Measurements from ENCODE around the gene SEC14L5. TPM values are rescaled to one million over a fixed set of nuclear protein-coding genes. Genes with fewer than 3 reads are reported as not detected.

The SEC14L5 gene
- polyA plus RNA-seq, 1 donor from 2014 or later: 0.43 TPM

GRCh38 chr16:5005916-5006315, 47.8 kb downstream of the SEC14L5 start:
- no peaks in the 10 kb centered on the region for H3K9me2 ChIP-seq (ENCODE audit: insufficient read depth, low read length)

More at GRCh38 chr16:5005916-5006315, 47.8 kb downstream of the SEC14L5 start:
- H3K9me3 ChIP-seq (ENCODE audit: low read length): no peaks in the 10 kb centered on the region
- H3K4me2 ChIP-seq (ENCODE audit: low read length): no peak overlapping the region
- no peak overlapping the region for H3K9ac ChIP-seq (ENCODE audit: low read length)
- no peak overlapping the region for H2AFZ ChIP-seq (ENCODE audit: low read depth, low read length)
- H3K27me3 ChIP-seq (ENCODE audit: insufficient read depth, low read depth, low read length): no peaks in the 10 kb centered on the region
- no peaks in the 10 kb centered on the region for H3K36me3 ChIP-seq (ENCODE audit: insufficient read depth, low read length)
- H3K27ac ChIP-seq (ENCODE audit: low read length): no peak overlapping the region
- no peaks in the 10 kb centered on the region for H3K79me2 ChIP-seq (replicated peaks; ENCODE audit: insufficient read depth, low read length)
- H3F3A ChIP-seq (ENCODE audit: insufficient read depth, low read length, poor library complexity, severe bottlenecking): no peaks in the 10 kb centered on the region
- H4K20me1 ChIP-seq (ENCODE audit: insufficient read depth): no peaks in the 10 kb centered on the region
- no peak for TF ChIP-seq SMC3 (conservative IDR thresholded peaks at IDR 0.05; ENCODE audit: poor library complexity)
- no peak for TF ChIP-seq EP300 (conservative IDR thresholded peaks at IDR 0.05; ENCODE audit: poor library complexity, severe bottlenecking)
- TF ChIP-seq MXI1 (conservative IDR thresholded peaks at IDR 0.05; ENCODE audit: poor library complexity, severe bottlenecking): no peak
- no peak for TF ChIP-seq CTCF (IDR thresholded peaks at IDR 0.05; ENCODE audit: poor library complexity, severe bottlenecking)
- TF ChIP-seq REST (IDR thresholded peaks at IDR 0.05; ENCODE audit: borderline replicate concordance): no peak
- no peak for TF ChIP-seq EZH2 (IDR thresholded peaks at IDR 0.05; ENCODE audit: borderline replicate concordance, insufficient read depth, low read length, poor library complexity, severe bottlenecking)
- TF ChIP-seq RAD21 (conservative IDR thresholded peaks at IDR 0.05): no peak
- no peak for TF ChIP-seq TAF1 (IDR thresholded peaks at IDR 0.05; ENCODE audit: low read depth)
- no peak for TF ChIP-seq POLR2AphosphoS5 (IDR thresholded peaks at IDR 0.05)
- H3K4me3 ChIP-seq (ENCODE audit: low read length): no peak overlapping the region

Data from neural cell (in vitro differentiated cells).